Gastrocnemius medialis (tissue), 4 donors: ENCODE data around the gene IFITM5. TPM values are rescaled to one million over a fixed set of nuclear protein-coding genes. Genes with fewer than 3 reads are reported as not detected.

Source experiments
- ATAC-seq, 2 donors: fragments of 150-250 bp; one replicate each; pipeline ENCODE4 v1.9.1; 2016
- DNase-seq, 2 donors: peaks; one replicate each; pipeline ENCODE4 v3.0.0-alpha.2; 2019
- H3K27ac ChIP-seq, 4 donors: fragments of 200-600 bp; sonication (generic); 1 replicate in 1 of 4; 2 replicates in 3 of 4; pipeline ENCODE4 v1.5.1; 2016 to 2018; ENCODE audit warnings: mild to moderate bottlenecking in 2 of 4, moderate library complexity in 1 of 4
- H3K27me3 ChIP-seq, 3 donors: fragments of 200-600 bp; sonication (generic) in 2 of 3; 1 replicate in 1 of 3; 2 replicates in 2 of 3; pipeline versions ENCODE4 v1.5.1 to v1.6.0; 2016 to 2019; ENCODE audit warnings: mild to moderate bottlenecking in 1 of 3, moderate library complexity in 1 of 3
- H3K36me3 ChIP-seq, 2 donors: fragments of 200-600 bp; sonication (generic) in 1 of 2; one replicate each; pipeline ENCODE4 v1.5.1; 2017 to 2018
- H3K4me1 ChIP-seq, 2 donors: fragments of 200-600 bp; sonication (generic) in 1 of 2; one replicate each; pipeline ENCODE4 v1.5.1; 2016 to 2017; ENCODE audit warnings: mild to moderate bottlenecking in 2 of 2
- H3K4me3 ChIP-seq, 4 donors: fragments of 200-600 bp; sonication (generic) in 3 of 4; 1 replicate in 1 of 4; 2 replicates in 3 of 4; pipeline ENCODE4 v1.5.1; 2016 to 2019; ENCODE audit warnings: mild to moderate bottlenecking in 2 of 4
- H3K9me3 ChIP-seq, 3 donors: fragments of 200-600 bp; sonication (generic) in 2 of 3; 1 replicate in 1 of 3; 2 replicates in 2 of 3; pipeline ENCODE4 v1.5.1; 2016 to 2019
- CTCF ChIP-seq, 5 experiments: fragments of 450-650 bp in 3 of 5; fragments of 200-600 bp in 2 of 5; sonication (generic) in 2 of 5; IDR thresholded peaks in 4 of 5; conservative IDR thresholded peaks in 1 of 5; 1 replicate in 4 of 5; 2 replicates in 1 of 5; pipeline ENCODE4 v1.5.1; 2016 to 2019; ENCODE audit warnings: antibody characterized with exemption in 5 of 5, mild to moderate bottlenecking in 3 of 5, moderate library complexity in 3 of 5
- POLR2A ChIP-seq, 2 donors: fragments of 450-650 bp; IDR thresholded peaks; one replicate each; pipeline ENCODE4 v1.6.1; 2017; ENCODE audit warnings: antibody characterized with exemption in 2 of 2, mild to moderate bottlenecking in 2 of 2, moderate library complexity in 2 of 2
- in situ Hi-C, 4 donors: fragments of 200-750 bp; cut with MboI; loops; one replicate each; pipeline versions ENCODE4 v1.15.0 to v1.8.0; 2017; ENCODE audit warnings: low sequenced_read_pairs in 4 of 4
- intact Hi-C: fragments of 100-400 bp; cut with DNase I; formaldehyde crosslinking; loops from one replicate; pipeline ENCODE4 v1.15.1; 2023; ENCODE audit warnings: low total_unique reads
- total RNA-seq, 4 donors: library from RNA; depleted of rRNA; stranded (reverse); fragments of >200 nt; gene quantifications; one replicate each; pipeline versions ENCODE4 v1.1.0 to v1.2.3, GENCODE V29; 2016

IFITM5 gene
- total RNA-seq, 4 donors from 2014 or later: not detected

- intact Hi-C loops (no loop called here), in situ Hi-C loops (no loop called here)
- H3K9me3 ChIP-seq: no peaks in the 10 kb centered on the region
- H3K27ac ChIP-seq: no peak overlapping the region
- TF ChIP-seq POLR2A (IDR thresholded peaks at IDR 0.05) (no peak), CTCF (IDR thresholded peaks at IDR 0.05 in 4 of 5, conservative IDR thresholded peaks at IDR 0.05 in 1 of 5) (no peak)
- H3K36me3 ChIP-seq: no peaks in the 10 kb centered on the region
- DNase-seq (no peak), ATAC-seq (no peak)
- no peak overlapping the region for H3K4me3 ChIP-seq
- H3K27me3 ChIP-seq: peaks cover 0 to 17% (median 17%) of the 10 kb centered on the region in 3 donors
- no peaks in the 10 kb centered on the region for H3K4me1 ChIP-seq
Measured at GRCh38 chr11:294780-295179, 4.5 kb downstream of the IFITM5 start.

GRCh38 chr11:293852-294661 lies 5.3 kb downstream of the IFITM5 start:
- Histone ChIP-seq H3K9me3 (no peaks in the 10 kb centered on the region), H3K36me3 (no peaks in the 10 kb centered on the region), H3K27ac (no peak overlapping the region), H3K4me1 (no peaks in the 10 kb centered on the region), H3K27me3 (peaks cover 0 to 17% (median 16%) of the 10 kb centered on the region in 3 donors), H3K4me3 (no peak overlapping the region)
- in situ Hi-C loops: no loop called here
- ATAC-seq (no peak), DNase-seq (no peak)
- intact Hi-C loops: no loop called here
- TF ChIP-seq CTCF (IDR thresholded peaks at IDR 0.05 in 4 of 5, conservative IDR thresholded peaks at IDR 0.05 in 1 of 5) (no peak), POLR2A (IDR thresholded peaks at IDR 0.05) (no peak)

- H3K9me3 ChIP-seq: no peaks in the 10 kb centered on the region
- no peaks in the 10 kb centered on the region for H3K4me1 ChIP-seq
- DNase-seq (no peak), ATAC-seq (no peak)
- no peak for TF ChIP-seq CTCF (IDR thresholded peaks at IDR 0.05 in 4 of 5, conservative IDR thresholded peaks at IDR 0.05 in 1 of 5)
- TF ChIP-seq POLR2A (IDR thresholded peaks at IDR 0.05): no peak
- intact Hi-C loops (no loop called here), in situ Hi-C loops (no loop called here)
- no peak overlapping the region for H3K4me3 ChIP-seq
- no peak overlapping the region for H3K27ac ChIP-seq
- H3K36me3 ChIP-seq: no peaks in the 10 kb centered on the region
- peaks cover under 1 to 13% (median 11%) of the 10 kb centered on the region in 3 donors for H3K27me3 ChIP-seq
Measured at GRCh38 chr11:293271-293851, 6.0 kb downstream of the IFITM5 start.

- DNase-seq: no peak
- intact Hi-C loops (no loop called here), in situ Hi-C loops (no loop called here)
- Histone ChIP-seq H3K4me1 (no peaks in the 10 kb centered on the region), H3K27me3 (peaks cover 9 to 20% (median 12%) of the 10 kb centered on the region in 3 donors), H3K9me3 (no peaks in the 10 kb centered on the region), H3K4me3 (no peak overlapping the region), H3K36me3 (no peaks in the 10 kb centered on the region), H3K27ac (no peak overlapping the region)
- TF ChIP-seq CTCF (IDR thresholded peaks at IDR 0.05 in 4 of 5, conservative IDR thresholded peaks at IDR 0.05 in 1 of 5) (no peak), POLR2A (IDR thresholded peaks at IDR 0.05) (no peak)
- no peak for ATAC-seq
Measured at GRCh38 chr11:292211-293121, 6.9 kb downstream of the IFITM5 start.
